IPS-20b (cell line): ENCODE data around the gene STMN3.

Source experiments
- H3K27ac ChIP-seq: one replicate; pipeline ENCODE4 v1.5.1; 2013; ENCODE audit warnings: low read length
- H3K27me3 ChIP-seq: 2 replicates; pipeline ENCODE4 v1.6.1; 2013; ENCODE audit warnings: mild to moderate bottlenecking, low read length, inconsistent platforms; ENCODE audit not compliant: insufficient read depth
- H3K36me3 ChIP-seq: 2 replicates; pipeline ENCODE4 v1.6.1; 2013; ENCODE audit warnings: low read depth, mild to moderate bottlenecking, inconsistent platforms, low read length, moderate library complexity; ENCODE audit not compliant: insufficient read depth
- H3K4me1 ChIP-seq: 2 replicates; pipeline ENCODE4 v1.6.1; 2013; ENCODE audit warnings: mild to moderate bottlenecking, control low read depth, inconsistent platforms, low read length, moderate library complexity; ENCODE audit not compliant: insufficient read depth
- H3K4me3 ChIP-seq: 2 replicates; pipeline ENCODE4 v1.5.1; 2013; ENCODE audit warnings: mild to moderate bottlenecking, low read length, inconsistent platforms
- H3K9ac ChIP-seq: 2 replicates; pipeline ENCODE4 v1.6.1; 2013; ENCODE audit warnings: low read depth, mild to moderate bottlenecking, inconsistent platforms, low read length, moderate library complexity
- H3K9me3 ChIP-seq: 2 replicates; pipeline ENCODE4 v1.6.1; 2013; ENCODE audit warnings: mild to moderate bottlenecking, low read depth, low read length, inconsistent platforms; ENCODE audit not compliant: insufficient read depth

Gene STMN3

DNA sequence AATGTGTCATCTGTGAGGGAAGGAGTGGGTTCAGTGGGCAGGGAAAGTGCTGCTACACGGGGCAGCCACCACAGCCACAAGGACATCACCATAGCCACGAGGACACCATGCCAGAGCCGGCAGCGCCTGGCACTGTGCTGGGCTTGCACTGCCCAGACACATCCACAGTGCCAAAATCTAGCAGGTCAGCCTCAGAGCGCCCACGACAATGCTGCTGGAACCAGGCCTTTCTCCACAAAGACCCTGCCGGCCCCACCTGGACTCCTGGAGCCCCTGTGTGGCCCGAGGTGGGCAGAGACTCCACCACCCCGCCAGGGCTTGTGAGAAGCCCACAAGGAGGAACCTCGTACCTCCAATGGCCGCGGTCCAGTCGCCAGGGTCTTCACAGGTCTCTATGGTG is 60.6 kb downstream of the STMN3 start:
- Histone ChIP-seq H3K4me3 (no peak overlapping the region), H3K4me1 (no peaks in the 10 kb centered on the region), H3K36me3 (peaks cover 22% of the 10 kb centered on the region), H3K9me3 (no peaks in the 10 kb centered on the region), H3K9ac (no peak overlapping the region), H3K27ac (no peak overlapping the region), H3K27me3 (no peaks in the 10 kb centered on the region)

DNA sequence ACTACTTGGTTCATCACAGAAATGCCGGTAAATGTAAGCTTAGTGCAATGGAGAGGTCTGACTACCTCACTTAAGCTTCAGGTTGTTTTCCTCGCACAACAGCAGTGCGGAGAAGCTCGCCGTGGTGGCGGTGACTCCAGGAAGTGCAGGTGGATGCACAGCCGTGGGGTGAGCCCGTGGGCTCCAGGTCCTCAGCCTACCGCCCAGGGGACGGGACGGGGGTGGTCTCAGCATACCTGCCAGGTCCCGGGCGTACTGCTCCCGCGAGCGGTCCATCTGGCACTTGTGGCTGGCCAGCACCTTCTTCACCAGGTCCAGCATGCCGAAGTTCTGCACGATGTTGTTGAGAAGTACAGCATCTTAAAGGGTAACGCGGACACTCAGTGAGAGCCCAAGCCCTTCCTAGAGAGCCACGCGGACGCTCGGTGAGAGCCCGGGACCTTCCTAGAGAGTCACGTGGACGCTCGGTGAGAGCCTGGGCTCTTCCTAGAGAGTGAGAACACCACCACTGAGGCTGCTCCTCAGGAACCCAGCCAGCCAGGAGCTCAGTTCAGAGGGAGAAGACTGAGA is 61.4 kb downstream of the STMN3 start:
- no peaks in the 10 kb centered on the region for H3K27me3 ChIP-seq
- no peak overlapping the region for H3K27ac ChIP-seq
- H3K9ac ChIP-seq, result no peak overlapping the region
- H3K4me3 ChIP-seq, result no peak overlapping the region
- no peaks in the 10 kb centered on the region for H3K4me1 ChIP-seq
- H3K36me3 ChIP-seq, result peaks cover 18% of the 10 kb centered on the region
- no peaks in the 10 kb centered on the region for H3K9me3 ChIP-seq

DNA sequence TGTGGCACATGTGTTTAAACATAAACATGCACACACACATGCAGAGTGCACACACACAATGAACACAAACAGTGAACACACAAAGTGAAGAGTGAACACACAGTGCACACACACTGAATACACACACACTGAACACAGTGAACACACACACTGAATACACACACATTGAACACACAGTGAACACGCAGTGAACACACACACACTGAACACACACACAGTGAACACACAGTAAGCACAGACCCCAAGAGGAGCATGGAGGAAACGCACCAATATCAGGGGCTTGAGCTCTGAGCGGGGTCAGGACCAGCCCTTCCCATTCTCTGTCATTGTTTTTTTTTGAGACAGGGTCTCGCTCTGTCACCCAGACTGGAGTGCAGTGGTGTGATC is 62.1 kb downstream of the STMN3 start:
- Histone ChIP-seq H3K27ac (no peak overlapping the region), H3K9me3 (no peaks in the 10 kb centered on the region), H3K27me3 (no peaks in the 10 kb centered on the region), H3K36me3 (peaks cover 18% of the 10 kb centered on the region), H3K4me3 (no peak overlapping the region), H3K4me1 (no peaks in the 10 kb centered on the region), H3K9ac (no peak overlapping the region)

DNA sequence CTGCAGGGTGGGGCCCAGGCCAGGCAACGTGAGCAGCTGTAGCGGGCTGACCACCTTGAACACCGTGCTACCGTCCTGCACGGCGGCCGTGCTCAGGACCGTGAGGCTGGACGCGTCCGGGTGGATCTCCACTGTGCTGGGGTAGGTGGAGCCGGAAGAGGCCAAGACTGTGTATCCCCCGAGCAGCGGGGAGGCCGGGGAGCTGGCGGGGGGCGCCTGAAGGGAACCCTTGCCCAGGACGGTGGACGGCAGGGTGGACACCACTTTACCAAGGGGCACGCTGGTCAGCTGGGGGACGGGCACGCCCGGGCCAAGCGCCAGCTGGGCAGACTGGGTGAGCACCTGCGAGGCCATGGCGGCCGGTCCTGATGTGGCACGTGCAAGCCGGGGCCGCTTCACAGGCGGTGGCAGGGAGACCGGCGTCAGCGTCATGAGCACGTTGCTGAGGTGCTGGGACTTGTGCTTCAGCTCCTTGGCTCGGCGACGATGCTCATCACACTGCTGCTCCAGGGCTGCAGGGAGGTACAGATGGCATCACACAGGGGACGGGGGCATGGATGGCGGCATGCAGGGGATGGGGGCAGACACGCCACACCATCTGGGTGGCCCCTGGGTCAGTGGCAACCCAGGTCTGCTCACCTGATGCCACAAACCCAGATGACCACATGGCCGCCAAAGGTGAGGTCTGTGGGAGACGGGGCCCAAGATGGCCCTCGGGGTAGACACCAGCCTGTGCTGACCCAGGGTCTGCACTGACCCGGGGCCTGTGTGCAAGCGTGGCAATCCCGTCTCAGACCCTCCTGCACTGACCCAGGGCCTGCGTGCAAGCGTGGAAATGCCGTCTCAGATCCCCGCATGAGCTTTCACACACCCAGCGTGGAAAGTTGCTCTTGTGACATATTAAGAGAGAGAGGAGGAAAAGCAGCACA is 62.7 kb downstream of the STMN3 start:
- Histone ChIP-seq H3K36me3 (peaks cover 18% of the 10 kb centered on the region), H3K27me3 (no peaks in the 10 kb centered on the region), H3K4me1 (no peaks in the 10 kb centered on the region), H3K4me3 (no peak overlapping the region), H3K9me3 (no peaks in the 10 kb centered on the region), H3K9ac (no peak overlapping the region), H3K27ac (no peak overlapping the region)
